T-cell (primary cell): ENCODE measurements around the gene LRRC4C. TPM values are rescaled to one million over a fixed set of nuclear protein-coding genes. Genes with fewer than 3 reads are reported as not detected.

Experiments
- ATAC-seq, 4 experiments: fragments of 200-7000 bp in 3 of 4; fragments of 150-1000 bp in 1 of 4; cut with Tn5 transposase; replicated peaks in 1 of 4; 1 replicate in 3 of 4; 2 replicates in 1 of 4; pipeline ENCODE4 v1.10.0; 2021; ENCODE audit warnings: moderate library complexity in 3 of 4, mild to moderate bottlenecking in 2 of 4, moderate number of reproducible peaks in 1 of 4
- CTCF ChIA-PET, 2 donors: fragments of 300-600 bp; sonication (Branson Sonifier 250); formaldehyde crosslinking; loops; one replicate each; lab custom pipeline; 2022; ENCODE audit warnings: antibody characterized with exemption in 2 of 2; lab: Charles Lee
- POLR2A ChIA-PET, 2 donors: fragments of 300-600 bp; sonication (Branson Sonifier 250); formaldehyde crosslinking; loops; one replicate each; lab custom pipeline; 2022; ENCODE audit warnings: antibody characterized with exemption in 2 of 2; lab: Charles Lee
- DNase-seq, 35 experiments: peaks; one replicate each; pipeline versions ENCODE4 v3.0.0 to v3.0.0-alpha.2; 2013 to 2023
- H3K27ac ChIP-seq: one replicate; pipeline ENCODE4 v1.5.1; 2013; ENCODE audit warnings: low read length
- H3K27me3 ChIP-seq, 2 experiments: replicated peaks in 1 of 2; 1 replicate in 1 of 2; 2 replicates in 1 of 2; pipeline versions ENCODE4 v1.6.1 to v1.7.0; 2013; ENCODE audit warnings: low read length in 1 of 2, mixed read lengths in 1 of 2; ENCODE audit not compliant: control insufficient read depth in 2 of 2, insufficient read depth in 2 of 2; ENCODE audit errors: extremely low read depth in 1 of 2
- H3K36me3 ChIP-seq, 2 donors: 1 replicate in 1 of 2; 2 replicates in 1 of 2; pipeline versions ENCODE4 v1.6.1 to v1.7.0; 2013; ENCODE audit warnings: low read length in 1 of 2; ENCODE audit not compliant: control insufficient read depth in 2 of 2, insufficient read depth in 1 of 2; ENCODE audit errors: extremely low read depth in 1 of 2
- H3K4me1 ChIP-seq, 2 experiments: 1 replicate in 1 of 2; 2 replicates in 1 of 2; pipeline versions ENCODE4 v1.6.1 to v1.7.0; 2013; ENCODE audit warnings: low read length in 2 of 2, mixed read lengths in 1 of 2; ENCODE audit not compliant: insufficient read depth in 2 of 2, control insufficient read depth in 1 of 2; ENCODE audit errors: extremely low read depth in 1 of 2
- H3K4me3 ChIP-seq, 2 donors: 1 replicate in 1 of 2; 2 replicates in 1 of 2; pipeline versions ENCODE4 v1.5.1 to v1.7.0; 2013; ENCODE audit warnings: mild to moderate bottlenecking in 2 of 2, low read length in 1 of 2, moderate library complexity in 1 of 2; ENCODE audit not compliant: control insufficient read depth in 1 of 2; ENCODE audit errors: extremely low read depth in 1 of 2
- H3K9me3 ChIP-seq: 2 replicates; pipeline ENCODE4 v1.7.0; 2013
- H3K27ac Mint-ChIP-seq, 2 donors: one replicate each; pipeline ENCODE4 v1.8.0; 2020 to 2021; ENCODE audit warnings: mild to moderate bottlenecking in 2 of 2, mixed read lengths in 2 of 2
- H3K27me3 Mint-ChIP-seq, 2 donors: one replicate each; pipeline ENCODE4 v1.8.0; 2021 to 2022; ENCODE audit warnings: mixed read lengths in 2 of 2
- H3K36me3 Mint-ChIP-seq: one replicate; pipeline ENCODE4 v1.8.0; 2021; ENCODE audit warnings: mixed read lengths
- H3K4me1 Mint-ChIP-seq, 3 donors: one replicate each; pipeline ENCODE4 v1.8.0; 2020 to 2022; ENCODE audit warnings: mixed read lengths in 3 of 3, mild to moderate bottlenecking in 1 of 3
- H3K4me3 Mint-ChIP-seq, 3 donors: one replicate each; pipeline ENCODE4 v1.8.0; 2020 to 2022; ENCODE audit warnings: mild to moderate bottlenecking in 3 of 3, mixed read lengths in 3 of 3, moderate library complexity in 3 of 3
- H3K9me3 Mint-ChIP-seq, 3 donors: one replicate each; pipeline ENCODE4 v1.8.0; 2020 to 2022; ENCODE audit warnings: mixed read lengths in 3 of 3
- WGBS: methylation state at CpG from one replicate; pipeline ENCODE4 v1.1.5; 2013; ENCODE audit warnings: missing lambda C conversion rate; ENCODE audit not compliant: insufficient coverage; 5-methylcytosine and 5-hydroxymethylcytosine counted together
- total RNA-seq, 35 experiments: library from RNA in 6 of 35; stranded (reverse) in 6 of 35; fragments of 120-200 nt in 1 of 35; gene quantifications; one replicate each; pipeline versions ENCODE4 v1.2.1 to v1.2.4 and lab custom pipeline; 2013 to 2026

Gene LRRC4C
- total RNA-seq, 5 donors from 2014 or later (not counting 1 experiment from before 2014, with no cell fraction given) = not detected

DNA sequence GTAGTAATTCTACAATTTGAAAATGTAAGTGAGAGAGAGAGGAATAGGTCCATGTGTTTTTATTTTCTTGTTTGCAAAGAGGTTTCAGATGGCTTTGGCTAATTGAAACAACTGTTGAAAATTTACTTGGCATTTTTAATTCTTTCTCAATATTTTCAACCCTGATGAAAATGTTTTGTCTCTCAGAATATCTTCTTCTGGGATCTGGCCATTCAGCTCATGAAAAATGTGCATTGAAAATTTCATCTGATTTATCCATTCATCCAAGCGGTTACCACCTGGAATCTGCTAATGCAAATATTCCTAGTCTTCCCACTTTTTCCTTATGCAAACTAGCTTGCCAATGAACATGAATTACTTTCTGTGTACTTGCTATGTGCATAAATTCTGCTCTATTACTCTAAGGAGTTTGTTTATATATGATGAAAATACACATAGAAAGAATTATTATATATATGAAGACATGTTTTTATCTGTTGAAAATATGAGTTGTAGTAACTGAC lies 621.2 kb downstream of the LRRC4C start:
- WGBS = no CpG with 5 or more reads among the region's 1 CpG
- Histone ChIP-seq H3K27me3 (no peaks in the 10 kb centered on the region), H3K4me3 (no peak overlapping the region), H3K36me3 (no peaks in the 10 kb centered on the region), H3K4me1 (no peaks in the 10 kb centered on the region), H3K27ac (no peak overlapping the region), H3K9me3 (peaks cover 1% of the 10 kb centered on the region)
- no peaks in the 10 kb centered on the region for H3K4me1 Mint-ChIP-seq
- H3K27ac Mint-ChIP-seq = no peak overlapping the region
- POLR2A ChIA-PET = no interaction called here
- H3K36me3 Mint-ChIP-seq = no peaks in the 10 kb centered on the region
- H3K4me3 Mint-ChIP-seq = no peak overlapping the region
- CTCF ChIA-PET = no interaction called here
- no peaks in the 10 kb centered on the region for H3K27me3 Mint-ChIP-seq
- ATAC-seq (no peak), DNase-seq (no peak)
- peaks cover 11 to 25% (median 19%) of the 10 kb centered on the region in 3 donors for H3K9me3 Mint-ChIP-seq

DNA sequence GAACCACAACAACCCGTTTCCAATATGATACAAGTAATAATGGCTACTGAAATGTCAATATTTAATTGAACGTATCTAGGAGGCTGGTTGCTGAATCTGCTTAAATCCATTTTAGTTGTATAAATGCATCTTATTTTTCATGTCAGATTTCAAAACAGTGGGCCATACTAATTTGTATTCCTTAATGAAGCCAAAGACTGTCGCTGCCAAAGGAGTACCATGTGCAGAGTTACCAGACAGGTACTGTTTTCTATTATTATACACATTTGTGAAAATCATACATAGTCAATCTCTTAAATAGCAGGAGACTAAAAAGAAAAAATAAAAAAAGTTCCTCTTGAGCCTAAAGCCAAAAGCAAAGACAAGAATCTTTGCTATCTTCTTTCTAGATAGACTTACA lies 632.3 kb downstream of the LRRC4C start:
- ATAC-seq = no peak

DNA sequence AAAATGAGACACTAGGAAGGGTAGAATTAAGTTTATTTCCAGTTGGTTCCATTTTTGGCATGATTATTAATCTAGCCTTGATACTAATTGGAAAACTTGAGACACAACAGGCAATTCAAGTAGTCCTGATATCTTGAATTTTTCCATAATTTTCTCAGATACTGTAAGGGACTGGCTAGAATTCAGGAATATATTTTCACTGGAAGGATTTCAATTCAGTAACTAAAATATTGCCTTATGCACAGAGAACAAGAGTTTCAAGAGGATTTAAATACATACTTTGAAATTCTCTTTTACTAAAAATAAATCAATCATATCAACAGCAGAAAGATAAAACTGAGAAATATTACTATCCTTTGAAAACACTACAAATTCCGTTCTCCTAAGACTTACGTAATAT lies 632.9 kb downstream of the LRRC4C start:
- ChIA-PET CTCF (no interaction called here), POLR2A (no interaction called here)
- Histone ChIP-seq H3K4me1 (no peaks in the 10 kb centered on the region), H3K27me3 (no peaks in the 10 kb centered on the region), H3K36me3 (no peaks in the 10 kb centered on the region), H3K27ac (no peak overlapping the region), H3K4me3 (no peak overlapping the region), H3K9me3 (no peaks in the 10 kb centered on the region)
- no CpG with 5 or more reads among the region's 2 CpGs for WGBS
- Mint-ChIP-seq H3K4me1 (no peaks in the 10 kb centered on the region), H3K27ac (no peak overlapping the region), H3K36me3 (no peaks in the 10 kb centered on the region), H3K9me3 (peaks cover 17 to 42% (median 30%) of the 10 kb centered on the region in 3 donors), H3K27me3 (no peaks in the 10 kb centered on the region), H3K4me3 (no peak overlapping the region)
- ATAC-seq (no peak), DNase-seq (no peak)

More for the DNA sequence above, 632.3 kb downstream of the LRRC4C start:
- no peaks in the 10 kb centered on the region for H3K4me1 ChIP-seq
- ChIA-PET CTCF (no interaction called here), POLR2A (no interaction called here)
- H3K36me3 Mint-ChIP-seq = no peaks in the 10 kb centered on the region
- no peaks in the 10 kb centered on the region for H3K27me3 Mint-ChIP-seq
- no peak overlapping the region for H3K4me3 Mint-ChIP-seq
- peaks cover 14 to 40% (median 27%) of the 10 kb centered on the region in 3 donors for H3K9me3 Mint-ChIP-seq
- no peak overlapping the region for H3K27ac Mint-ChIP-seq
- no peak overlapping the region for H3K27ac ChIP-seq
- H3K9me3 ChIP-seq = no peaks in the 10 kb centered on the region
- no peaks in the 10 kb centered on the region for H3K4me1 Mint-ChIP-seq
- no peaks in the 10 kb centered on the region for H3K36me3 ChIP-seq
- WGBS = no CpG with 5 or more reads among the region's 3 CpGs
- H3K4me3 ChIP-seq = no peak overlapping the region
- no peaks in the 10 kb centered on the region for H3K27me3 ChIP-seq
- DNase-seq = no peak

DNA sequence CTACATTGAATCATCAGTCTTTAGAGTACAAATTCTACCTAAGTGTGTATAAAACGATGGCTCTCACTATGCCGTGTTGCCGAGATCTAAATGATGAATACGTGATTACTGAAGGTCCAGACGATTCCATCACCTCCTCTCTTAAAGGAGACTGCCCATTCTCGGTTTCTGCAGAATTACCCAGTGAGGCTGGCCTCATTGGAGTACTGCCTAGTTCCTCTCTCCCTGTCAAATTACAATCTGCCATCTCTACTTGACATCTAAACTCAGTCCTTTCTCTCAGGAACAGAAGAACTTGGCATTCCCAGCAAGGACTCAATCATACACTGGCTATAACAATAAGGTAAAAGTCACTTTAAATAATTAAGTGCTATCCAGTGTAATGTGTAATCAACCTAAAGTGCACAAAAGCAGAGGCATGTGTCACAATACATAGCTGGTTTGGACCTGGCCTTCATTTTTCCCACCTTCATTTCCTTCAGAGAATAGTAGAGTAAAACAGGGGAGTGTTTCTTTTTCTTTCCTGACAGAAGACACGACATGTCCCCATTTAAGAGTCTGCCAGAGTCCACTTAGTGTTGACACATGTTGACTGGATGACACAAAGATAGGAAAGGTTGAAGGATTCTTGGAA lies 634.1 kb downstream of the LRRC4C start:
- Histone ChIP-seq H3K4me1 (no peaks in the 10 kb centered on the region), H3K27ac (no peak overlapping the region), H3K27me3 (no peaks in the 10 kb centered on the region), H3K36me3 (no peaks in the 10 kb centered on the region), H3K4me3 (no peak overlapping the region), H3K9me3 (no peaks in the 10 kb centered on the region)
- Mint-ChIP-seq H3K27me3 (no peaks in the 10 kb centered on the region), H3K27ac (no peak overlapping the region), H3K36me3 (no peaks in the 10 kb centered on the region), H3K4me3 (no peak overlapping the region), H3K4me1 (no peaks in the 10 kb centered on the region), H3K9me3 (peaks cover 17 to 39% (median 30%) of the 10 kb centered on the region in 3 donors)
- 68% methylated on average over 5 of the region's 7 CpGs for WGBS
- ChIA-PET CTCF (no interaction called here), POLR2A (no interaction called here)
- ATAC-seq (no peak), DNase-seq (no peak)

DNA sequence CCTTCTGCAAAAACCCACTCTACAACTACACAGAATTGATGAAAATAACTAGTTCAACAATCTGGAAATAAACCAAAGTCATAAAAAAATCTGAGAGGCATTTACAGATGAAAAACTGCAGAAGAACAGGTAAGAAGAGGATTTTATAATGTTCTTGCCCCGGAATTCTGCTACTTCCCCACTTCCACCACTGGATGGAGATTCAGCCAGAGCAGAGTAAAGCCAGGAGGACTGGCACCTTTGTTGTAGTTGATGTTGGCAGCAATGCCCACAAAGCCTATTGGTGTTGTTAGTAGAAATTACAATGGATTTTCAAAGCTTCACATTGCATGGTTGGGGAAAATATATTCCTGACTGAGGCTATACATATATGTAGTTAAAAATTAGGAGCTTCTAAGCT lies 640.2 kb downstream of the LRRC4C start:
- H3K4me1 Mint-ChIP-seq = no peaks in the 10 kb centered on the region
- DNase-seq = no peak

DNA sequence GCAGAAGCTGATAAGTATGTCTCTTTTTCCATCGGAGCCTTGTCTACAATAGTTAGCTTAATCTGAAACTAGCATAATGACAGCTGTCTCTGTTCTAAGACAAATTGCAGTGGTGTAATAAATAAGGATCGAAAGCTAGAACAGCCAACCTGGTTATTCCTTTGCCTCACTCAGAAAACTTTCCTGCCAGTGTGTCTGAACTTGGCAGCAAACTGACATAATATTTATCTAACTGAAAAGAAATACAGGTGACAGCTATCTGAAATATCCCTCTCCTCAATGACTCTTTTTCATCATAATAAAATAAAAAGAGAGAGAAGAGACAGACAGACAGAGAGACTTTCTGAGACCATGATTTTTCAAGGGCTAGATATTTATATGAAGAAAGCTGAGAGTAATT lies 642.5 kb downstream of the LRRC4C start:
- Mint-ChIP-seq H3K9me3 (peaks cover 11 to 54% (median 25%) of the 10 kb centered on the region in 3 donors), H3K4me3 (no peak overlapping the region), H3K27me3 (no peaks in the 10 kb centered on the region), H3K36me3 (no peaks in the 10 kb centered on the region), H3K4me1 (no peaks in the 10 kb centered on the region), H3K27ac (no peak overlapping the region)
- Histone ChIP-seq H3K4me3 (no peak overlapping the region), H3K4me1 (no peaks in the 10 kb centered on the region), H3K36me3 (no peaks in the 10 kb centered on the region), H3K27ac (no peak overlapping the region), H3K27me3 (no peaks in the 10 kb centered on the region), H3K9me3 (no peaks in the 10 kb centered on the region)
- WGBS = 60% methylated on average over 1 of the region's 2 CpGs
- ChIA-PET CTCF (no interaction called here), POLR2A (no interaction called here)
- DNase-seq (no peak), ATAC-seq (no peak)

More for the DNA sequence above, 640.2 kb downstream of the LRRC4C start:
- no peaks in the 10 kb centered on the region for H3K36me3 ChIP-seq
- H3K4me3 Mint-ChIP-seq = no peak overlapping the region
- H3K9me3 ChIP-seq = no peaks in the 10 kb centered on the region
- H3K27ac ChIP-seq = no peak overlapping the region
- no peaks in the 10 kb centered on the region for H3K27me3 ChIP-seq
- H3K27ac Mint-ChIP-seq = no peak overlapping the region
- H3K4me3 ChIP-seq = no peak overlapping the region
- H3K9me3 Mint-ChIP-seq = peaks cover 17 to 56% (median 26%) of the 10 kb centered on the region in 3 donors
- WGBS = no CpG with 5 or more reads among the region's 1 CpG
- ChIA-PET CTCF (no interaction called here), POLR2A (no interaction called here)
- no peaks in the 10 kb centered on the region for H3K4me1 ChIP-seq
- H3K36me3 Mint-ChIP-seq = no peaks in the 10 kb centered on the region
- no peak for ATAC-seq
- H3K27me3 Mint-ChIP-seq = no peaks in the 10 kb centered on the region
